ENCODE results near the gene RAB8A. TPM values are rescaled to one million over a fixed set of nuclear protein-coding genes. Genes with fewer than 3 reads are reported as not detected.
A peak's percentile ranks its signal among the peaks of the same experiment; 100 is the strongest.

Gene RAB8A
- polyA plus RNA-seq, 3 donors = 109 to 124 (median 114) TPM

GRCh38 chr19:16062789-16063188 lies 48.9 kb upstream of the RAB8A start:
- H3K27me3 Mint-ChIP-seq (ENCODE audit: low read depth in 3 of 3) = no peaks in the 10 kb centered on the region
- H3K4me1 ChIP-seq (ENCODE audit: control insufficient read depth in 1 of 2, insufficient read depth in 2 of 2, low read length in 2 of 2) = peaks cover 5 to 12% of the 10 kb centered on the region in 2 donors
- peaks cover 1 to 7% (median 5%) of the 10 kb centered on the region in 7 donors for H3K9me3 Mint-ChIP-seq
- H3K79me2 ChIP-seq (ENCODE audit: insufficient read depth, low read length) = no peaks in the 10 kb centered on the region
- H2AFZ ChIP-seq (ENCODE audit: insufficient read depth, low read depth, low read length, poor library complexity, severe bottlenecking) = no peak overlapping the region
- no peaks in the 10 kb centered on the region for H3K27me3 ChIP-seq (ENCODE audit: control insufficient read depth in 2 of 2, insufficient read depth in 2 of 2, low read length in 2 of 2)
- peak overlapping the region; percentile 68 to 92 (median 88) for H3K27ac Mint-ChIP-seq
- peak overlapping the region; percentile 26 to 59 for H3K27ac ChIP-seq (ENCODE audit: low read depth in 1 of 2, low read length in 2 of 2)
- H3K4me3 ChIP-seq (replicated peaks in 1 of 3; ENCODE audit: low read depth in 2 of 3, low read length in 3 of 3) = peak overlapping the region in 1 of 3 experiments; percentile 27
- peak; percentile 66 to 86 (median 79) for DNase-seq
- peak overlapping the region; percentile 38 for H3K4me2 ChIP-seq (replicated peaks; ENCODE audit: extremely low read depth, low read length, poor library complexity, severe bottlenecking)
- H3K36me3 Mint-ChIP-seq = no peaks in the 10 kb centered on the region
- whole genome bisulfite sequencing (ENCODE audit: insufficient coverage) = 75% methylated on average over 1 of the region's 2 CpGs
- TF ChIP-seq, protein P1, sequence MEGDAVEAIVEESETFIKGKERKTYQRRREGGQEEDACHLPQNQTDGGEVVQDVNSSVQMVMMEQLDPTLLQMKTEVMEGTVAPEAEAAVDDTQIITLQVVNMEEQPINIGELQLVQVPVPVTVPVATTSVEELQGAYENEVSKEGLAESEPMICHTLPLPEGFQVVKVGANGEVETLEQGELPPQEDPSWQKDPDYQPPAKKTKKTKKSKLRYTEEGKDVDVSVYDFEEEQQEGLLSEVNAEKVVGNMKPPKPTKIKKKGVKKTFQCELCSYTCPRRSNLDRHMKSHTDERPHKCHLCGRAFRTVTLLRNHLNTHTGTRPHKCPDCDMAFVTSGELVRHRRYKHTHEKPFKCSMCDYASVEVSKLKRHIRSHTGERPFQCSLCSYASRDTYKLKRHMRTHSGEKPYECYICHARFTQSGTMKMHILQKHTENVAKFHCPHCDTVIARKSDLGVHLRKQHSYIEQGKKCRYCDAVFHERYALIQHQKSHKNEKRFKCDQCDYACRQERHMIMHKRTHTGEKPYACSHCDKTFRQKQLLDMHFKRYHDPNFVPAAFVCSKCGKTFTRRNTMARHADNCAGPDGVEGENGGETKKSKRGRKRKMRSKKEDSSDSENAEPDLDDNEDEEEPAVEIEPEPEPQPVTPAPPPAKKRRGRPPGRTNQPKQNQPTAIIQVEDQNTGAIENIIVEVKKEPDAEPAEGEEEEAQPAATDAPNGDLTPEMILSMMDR (IDR thresholded peaks at IDR 0.05) = peak; percentile 98
- intact Hi-C loops (cut with micrococcal nuclease) = loop anchor here (5.0 to 10.0 kb wide), 2 partner anchors 55 to 322 kb away; no protein-coding TSS in a partner anchor
- no peaks in the 10 kb centered on the region for H3K36me3 ChIP-seq (replicated peaks in 1 of 2; ENCODE audit: control insufficient read depth in 1 of 2, insufficient read depth in 2 of 2, low read length in 2 of 2)
- H3K9ac ChIP-seq (ENCODE audit: insufficient read depth, low read length, poor library complexity, severe bottlenecking) = no peak overlapping the region
- H4K20me1 ChIP-seq (ENCODE audit: insufficient read depth, low read length) = no peaks in the 10 kb centered on the region
- peaks cover 23% of the 10 kb centered on the region for H3K4me1 Mint-ChIP-seq
- H3K4me3 Mint-ChIP-seq = no peak overlapping the region
- no peaks in the 10 kb centered on the region for H3K9me3 ChIP-seq (replicated peaks in 1 of 2; ENCODE audit: control insufficient read depth in 1 of 2, insufficient read depth in 1 of 2, low read length in 2 of 2)

DNA sequence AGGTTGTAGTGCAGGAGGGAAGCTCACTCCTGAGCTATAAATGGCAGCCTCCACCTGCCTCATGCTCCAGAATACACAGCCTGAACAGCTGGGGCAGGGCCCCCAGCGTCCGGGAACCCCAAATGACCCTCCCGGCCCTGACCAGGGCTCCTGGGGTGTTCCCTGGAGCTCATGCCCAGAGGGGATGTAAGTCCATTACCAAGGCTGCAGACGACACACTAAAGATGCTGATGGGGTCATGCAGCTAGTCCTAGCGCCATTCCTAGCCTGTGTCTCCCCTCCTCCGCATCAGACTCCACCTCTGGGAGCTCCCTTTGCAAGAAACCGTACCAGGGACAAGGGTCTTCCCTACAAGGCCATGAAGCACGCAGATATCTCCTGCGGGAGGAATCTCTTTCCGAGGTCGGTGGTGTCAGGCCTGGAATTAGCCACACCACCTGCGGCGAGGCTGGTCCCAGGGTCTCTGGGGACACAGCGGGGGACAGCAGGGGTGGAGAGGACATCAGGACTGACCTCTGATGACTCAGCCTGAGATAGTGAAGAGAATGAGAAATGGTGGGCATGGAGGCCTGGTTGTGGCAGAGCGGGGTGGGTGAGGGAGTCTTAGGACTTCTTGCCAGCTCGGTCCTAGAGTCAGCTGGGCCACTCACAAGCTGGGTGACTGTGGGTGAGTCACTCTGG lies 47.3 kb upstream of the RAB8A start:
- H3K4me1 ChIP-seq (ENCODE audit: control insufficient read depth in 1 of 2, insufficient read depth in 2 of 2, low read length in 2 of 2) = peaks cover 5 to 12% of the 10 kb centered on the region in 2 donors
- H3K9ac ChIP-seq (ENCODE audit: insufficient read depth, low read length, poor library complexity, severe bottlenecking) = no peak overlapping the region
- H3K9me3 ChIP-seq (replicated peaks in 1 of 2; ENCODE audit: control insufficient read depth in 1 of 2, insufficient read depth in 1 of 2, low read length in 2 of 2) = no peaks in the 10 kb centered on the region
- Mint-ChIP-seq H3K27ac (peak overlapping the region in 4 of 7 donors; percentile 22 to 87 (median 42)), H3K36me3 (no peaks in the 10 kb centered on the region), H3K4me1 (peaks cover 23% of the 10 kb centered on the region), H3K9me3 (peaks cover 1 to 7% (median 5%) of the 10 kb centered on the region in 7 donors), H3K27me3 (ENCODE audit: low read depth in 3 of 3) (no peaks in the 10 kb centered on the region), H3K4me3 (no peak overlapping the region)
- TF ChIP-seq, protein P1 (IDR thresholded peaks at IDR 0.05) = no peak
- H3K4me2 ChIP-seq (replicated peaks; ENCODE audit: extremely low read depth, low read length, poor library complexity, severe bottlenecking) = no peak overlapping the region
- peak in 1 of 3 donors; percentile 31 for DNase-seq
- no peaks in the 10 kb centered on the region for H4K20me1 ChIP-seq (ENCODE audit: insufficient read depth, low read length)
- WGBS (ENCODE audit: insufficient coverage) = over 99% methylated on average over 9 of the region's 16 CpGs
- H3K79me2 ChIP-seq (ENCODE audit: insufficient read depth, low read length) = no peaks in the 10 kb centered on the region
- no peak overlapping the region for H3K4me3 ChIP-seq (replicated peaks in 1 of 3; ENCODE audit: low read depth in 2 of 3, low read length in 3 of 3)
- intact Hi-C loops (cut with micrococcal nuclease) = loop anchor here (5.0 to 10.0 kb wide), 2 partner anchors 53 to 320 kb away; no protein-coding TSS in a partner anchor
- H3K36me3 ChIP-seq (replicated peaks in 1 of 2; ENCODE audit: control insufficient read depth in 1 of 2, insufficient read depth in 2 of 2, low read length in 2 of 2) = no peaks in the 10 kb centered on the region
- H2AFZ ChIP-seq (ENCODE audit: insufficient read depth, low read depth, low read length, poor library complexity, severe bottlenecking) = no peak overlapping the region
- H3K27me3 ChIP-seq (ENCODE audit: control insufficient read depth in 2 of 2, insufficient read depth in 2 of 2, low read length in 2 of 2) = no peaks in the 10 kb centered on the region
- no peak overlapping the region for H3K27ac ChIP-seq (ENCODE audit: low read depth in 1 of 2, low read length in 2 of 2)
